ENCODE results near the gene PEX16.
A peak's percentile ranks its signal among the peaks of the same experiment; 100 is the strongest.

PEX16 gene

GRCh38 chr11:45917623-45918330 lies at the start of gene PEX16:
Gene PEX16 (minus strand): TSS chr11:45917877. CDS start chr11:45917811, 66 bp downstream.
- peak; percentile 83 to 94 for DNase-seq (ENCODE audit: low read depth in 2 of 2)

DNA sequence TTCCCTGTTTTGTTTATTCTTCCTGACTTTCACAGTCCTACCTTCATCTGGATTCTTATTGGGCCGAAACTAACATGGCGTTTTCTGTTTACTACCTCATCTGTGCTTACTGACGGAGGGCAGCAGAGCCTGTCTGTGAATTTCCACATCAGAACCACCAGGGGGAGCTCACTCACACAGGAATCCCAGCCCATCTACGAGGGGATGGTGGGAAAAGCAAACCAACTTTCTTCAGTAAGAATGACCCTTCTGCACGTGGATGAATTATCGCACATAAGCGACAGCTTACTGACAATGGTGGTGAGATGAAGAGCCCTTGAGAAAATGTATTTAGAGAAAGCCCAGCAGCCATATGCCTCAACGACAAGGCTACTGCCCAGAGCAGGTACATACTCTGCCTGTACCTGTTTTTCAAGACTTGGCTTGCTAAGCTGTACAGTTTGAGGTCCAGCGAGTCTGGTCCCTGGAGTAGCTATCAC lies 47.3 kb upstream of the PEX16 start:
- peak; percentile 19 to 20 for DNase-seq (ENCODE audit: low read depth in 2 of 2)

DNA sequence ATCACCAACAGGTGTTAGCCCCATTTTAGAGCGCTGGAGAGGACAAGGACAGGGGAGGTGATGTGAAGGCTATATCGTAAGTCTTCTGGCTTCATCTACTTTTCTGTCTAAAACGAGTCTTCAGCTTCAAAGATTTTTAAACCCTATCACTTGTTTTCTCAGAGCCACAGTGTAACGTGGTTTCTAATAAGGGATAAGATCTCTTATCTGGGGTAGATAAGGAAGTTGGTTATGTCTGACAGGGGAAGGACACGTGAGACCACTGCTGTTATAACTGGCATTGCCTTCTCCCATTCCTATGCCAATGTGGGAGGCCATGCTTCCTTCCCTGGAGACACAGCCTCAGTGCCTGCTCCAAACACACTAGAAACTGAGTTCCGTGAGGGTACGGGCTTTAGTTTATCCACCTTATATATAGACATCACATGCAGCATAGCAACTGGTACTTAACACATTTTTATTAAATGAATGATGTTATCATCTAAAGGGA lies 44.1 kb upstream of the PEX16 start:
- DNase-seq (ENCODE audit: low read depth in 2 of 2) = no peak

DNA sequence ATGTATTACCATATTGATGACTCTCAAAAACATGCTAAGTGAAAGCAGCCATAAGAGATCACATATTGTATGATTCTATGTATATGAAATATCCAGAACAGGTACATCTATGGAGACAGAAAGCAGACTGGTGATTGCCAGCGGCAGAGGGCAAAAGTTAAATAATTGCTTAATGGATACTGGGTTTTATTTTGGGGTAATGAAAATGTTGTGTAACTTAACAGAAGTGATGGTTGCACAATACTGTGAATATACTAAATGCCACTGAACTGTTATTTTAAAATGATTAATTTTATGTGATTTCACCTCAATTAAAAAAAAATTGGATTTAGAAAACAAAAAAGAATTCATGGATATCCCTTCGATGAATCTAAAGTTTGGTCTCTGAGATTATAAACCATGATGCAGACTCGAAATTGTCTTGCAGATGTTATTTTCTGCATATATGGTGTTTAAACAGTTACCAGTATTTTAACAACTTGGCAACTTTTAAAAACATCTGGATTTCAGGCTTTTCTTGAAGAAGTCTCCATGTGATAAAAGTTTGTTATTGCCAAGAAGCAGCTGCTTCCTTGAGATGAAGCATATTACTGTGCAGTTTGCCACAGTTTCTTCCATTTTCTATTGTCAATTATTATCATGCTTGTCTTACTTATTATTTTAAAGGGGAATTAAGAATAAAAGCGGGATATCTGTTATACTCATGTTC lies 42.9 kb upstream of the PEX16 start:
- DNase-seq (ENCODE audit: low read depth in 2 of 2) = no peak

DNA sequence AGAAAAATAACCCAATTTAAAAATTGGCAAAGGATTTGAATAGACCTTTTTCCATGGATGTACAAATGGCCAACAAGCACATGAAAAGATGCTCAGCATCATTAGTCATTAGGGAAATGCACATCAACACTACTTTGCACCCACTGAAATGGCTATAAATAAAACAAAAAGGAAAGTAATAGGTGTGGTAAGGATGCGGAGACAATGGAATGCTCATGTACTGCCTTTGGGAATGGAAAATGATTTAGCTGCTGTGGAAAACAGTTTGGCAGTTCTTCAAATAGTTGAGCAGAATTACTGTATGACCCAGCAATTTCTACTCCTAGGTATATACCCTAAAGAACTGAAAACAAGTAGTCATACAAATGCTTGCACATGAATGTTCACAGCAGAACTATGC lies 42.2 kb upstream of the PEX16 start:
- no peak for DNase-seq (ENCODE audit: low read depth in 2 of 2)

GRCh38 chr11:45949992-45950407 lies 32.3 kb upstream of the PEX16 start:
- no peak for DNase-seq (ENCODE audit: low read depth in 2 of 2)

DNA sequence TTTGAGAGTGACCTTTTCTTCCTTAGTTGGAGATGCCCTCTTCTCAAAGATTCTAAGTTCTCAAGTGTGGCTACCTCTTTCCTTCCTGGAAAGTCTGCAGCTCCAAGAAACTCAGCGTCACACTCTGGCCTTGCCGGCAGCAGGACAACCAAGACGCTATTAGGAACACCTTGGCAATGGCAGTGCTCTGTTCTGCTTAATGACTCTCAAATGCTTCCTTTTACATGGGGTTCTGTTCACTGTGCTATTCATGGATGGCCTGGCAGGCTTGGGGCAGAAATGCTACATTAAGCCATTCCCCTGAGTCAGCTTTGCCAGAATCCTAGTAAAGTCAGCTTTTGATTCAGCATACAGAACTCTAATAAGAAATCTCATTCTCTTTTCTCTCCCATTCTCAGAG lies 30.7 kb upstream of the PEX16 start:
- DNase-seq (ENCODE audit: low read depth in 2 of 2) = no peak

- no peak for DNase-seq (ENCODE audit: low read depth in 2 of 2)
Observed at GRCh38 chr11:45947885-45948284, 30.2 kb upstream of the PEX16 start.

DNA sequence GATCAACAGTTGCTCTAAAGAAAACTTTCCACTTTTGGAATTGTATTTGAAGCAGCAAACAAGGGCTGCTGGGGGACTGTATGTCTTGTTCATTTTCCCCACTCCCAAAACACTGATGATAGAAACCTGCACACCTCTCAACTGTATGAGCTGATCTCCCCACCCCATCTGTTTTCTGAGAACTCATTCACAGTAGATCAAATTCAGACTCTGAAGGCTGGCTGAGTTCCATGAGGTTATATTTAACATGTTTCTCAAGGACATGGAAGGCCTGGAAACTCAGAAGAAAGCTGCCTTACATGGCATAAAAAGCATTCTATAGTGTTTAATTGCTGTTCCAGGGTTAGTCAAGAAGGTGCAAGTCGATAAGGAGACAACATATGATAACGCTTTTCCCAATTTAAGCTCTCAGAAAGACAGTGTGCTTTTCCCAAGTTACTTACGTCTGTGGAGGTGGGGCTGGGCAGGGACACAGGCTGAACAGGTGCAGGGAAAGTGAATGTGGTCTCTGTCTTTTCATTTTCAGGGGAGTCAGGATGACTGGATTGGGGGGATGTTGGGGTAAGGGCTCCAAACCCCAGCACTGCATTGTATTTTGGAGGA lies 27.8 kb upstream of the PEX16 start:
- no peak for DNase-seq (ENCODE audit: low read depth in 2 of 2)

DNA sequence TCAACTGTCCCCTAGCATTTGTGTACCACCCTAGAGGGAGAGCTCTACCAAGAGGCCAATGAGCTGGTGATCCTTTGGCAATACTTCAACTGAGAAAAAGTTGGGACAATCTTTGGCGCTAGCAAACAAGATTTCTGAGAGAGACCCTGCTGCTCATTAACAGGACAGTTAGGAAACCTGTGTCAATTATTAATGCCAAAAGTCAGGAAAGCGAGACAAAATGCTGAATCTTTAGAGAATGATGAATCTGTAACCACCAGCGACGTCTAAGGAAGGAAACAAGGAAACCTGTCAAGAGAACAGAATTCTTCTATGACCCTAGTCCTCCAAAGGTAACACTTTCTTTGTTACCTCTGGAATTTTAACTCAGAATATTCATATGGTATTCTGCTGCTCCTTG lies 24.7 kb upstream of the PEX16 start:
- DNase-seq (ENCODE audit: low read depth in 2 of 2) = no peak

DNA sequence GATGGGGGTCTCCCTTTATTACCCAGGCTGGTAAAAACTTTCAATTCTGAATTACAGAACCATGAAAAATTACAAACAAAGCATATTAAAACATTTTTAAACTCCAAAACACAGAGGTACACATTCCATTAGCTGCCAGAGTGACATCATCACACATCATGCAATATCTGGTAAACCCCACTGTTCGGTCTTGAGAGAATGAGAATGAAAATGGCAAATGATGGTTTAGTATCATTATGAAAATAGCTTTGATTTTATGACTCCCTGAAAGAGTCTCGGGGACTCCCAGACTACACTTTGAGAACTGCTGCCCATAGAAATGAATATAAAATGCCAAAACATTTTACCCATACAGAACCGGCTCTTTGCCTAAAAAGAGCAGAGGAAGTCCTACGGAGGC lies 23.6 kb upstream of the PEX16 start:
- no peak for DNase-seq (ENCODE audit: low read depth in 2 of 2)

DNA sequence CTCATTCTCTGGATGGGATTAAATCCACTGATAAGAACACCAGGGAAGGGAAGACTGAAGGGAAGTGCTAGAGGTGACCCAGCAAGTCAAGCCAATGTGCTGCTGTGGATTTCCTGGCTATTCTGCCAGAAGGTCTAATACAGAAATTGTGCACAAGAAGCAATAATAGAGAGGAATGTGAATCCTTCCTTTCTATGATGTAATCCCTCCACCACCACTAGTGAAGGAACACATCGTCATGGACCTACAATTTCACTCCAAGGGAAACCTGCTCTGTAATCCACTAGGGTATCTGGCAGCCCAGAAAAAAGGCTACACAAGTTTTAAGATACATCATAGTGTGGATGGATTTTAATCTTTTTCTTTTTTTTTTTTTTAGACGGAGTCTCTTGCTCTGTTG lies 22.2 kb upstream of the PEX16 start:
- DNase-seq (ENCODE audit: low read depth in 2 of 2) = no peak

DNA sequence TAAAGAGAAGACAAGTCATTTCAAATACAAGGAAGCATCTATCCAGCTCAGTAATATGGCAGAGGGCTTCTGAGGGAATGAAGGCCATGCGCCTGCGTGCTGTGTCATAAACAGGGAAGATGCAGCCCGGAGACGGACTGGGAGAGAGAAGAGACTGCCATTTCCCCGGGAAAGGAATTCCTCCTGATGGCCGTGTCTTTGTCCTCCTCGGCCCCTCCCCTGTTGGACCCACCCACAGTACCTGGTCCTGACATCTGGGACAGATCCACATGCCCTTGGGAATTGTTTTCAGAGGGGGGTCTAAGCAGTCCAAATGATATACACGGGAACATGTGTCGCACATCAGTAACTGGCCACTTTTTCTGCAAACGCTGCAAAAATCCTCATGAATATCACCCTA lies 20.2 kb upstream of the PEX16 start:
- DNase-seq (ENCODE audit: low read depth in 2 of 2) = no peak

DNA sequence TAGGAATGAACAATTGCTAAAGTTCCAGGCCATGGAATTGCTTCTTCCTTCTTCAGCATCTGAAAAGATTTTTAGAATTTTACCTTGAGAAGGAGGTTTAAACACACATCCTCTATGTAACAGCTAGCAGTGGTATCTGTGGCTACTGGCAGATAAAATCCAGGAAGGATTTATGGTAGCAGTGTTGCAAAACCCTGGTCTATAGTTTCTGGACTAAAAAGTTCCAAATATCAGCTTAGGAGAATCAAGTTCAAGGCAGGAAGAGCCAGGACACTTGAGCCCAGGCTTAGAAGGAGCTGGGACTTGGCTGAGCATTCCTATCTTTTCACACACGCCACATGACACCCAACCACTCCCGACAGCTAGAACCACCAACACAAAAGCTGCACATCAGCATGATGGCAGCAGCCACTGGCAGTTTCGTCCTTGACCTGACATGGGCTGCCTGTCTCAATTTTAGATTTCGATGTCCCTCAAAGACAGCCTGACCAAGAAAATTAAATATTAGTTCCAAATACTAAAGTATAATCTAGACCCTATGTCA lies 18.9 kb upstream of the PEX16 start:
- DNase-seq (ENCODE audit: low read depth in 2 of 2) = no peak

DNA sequence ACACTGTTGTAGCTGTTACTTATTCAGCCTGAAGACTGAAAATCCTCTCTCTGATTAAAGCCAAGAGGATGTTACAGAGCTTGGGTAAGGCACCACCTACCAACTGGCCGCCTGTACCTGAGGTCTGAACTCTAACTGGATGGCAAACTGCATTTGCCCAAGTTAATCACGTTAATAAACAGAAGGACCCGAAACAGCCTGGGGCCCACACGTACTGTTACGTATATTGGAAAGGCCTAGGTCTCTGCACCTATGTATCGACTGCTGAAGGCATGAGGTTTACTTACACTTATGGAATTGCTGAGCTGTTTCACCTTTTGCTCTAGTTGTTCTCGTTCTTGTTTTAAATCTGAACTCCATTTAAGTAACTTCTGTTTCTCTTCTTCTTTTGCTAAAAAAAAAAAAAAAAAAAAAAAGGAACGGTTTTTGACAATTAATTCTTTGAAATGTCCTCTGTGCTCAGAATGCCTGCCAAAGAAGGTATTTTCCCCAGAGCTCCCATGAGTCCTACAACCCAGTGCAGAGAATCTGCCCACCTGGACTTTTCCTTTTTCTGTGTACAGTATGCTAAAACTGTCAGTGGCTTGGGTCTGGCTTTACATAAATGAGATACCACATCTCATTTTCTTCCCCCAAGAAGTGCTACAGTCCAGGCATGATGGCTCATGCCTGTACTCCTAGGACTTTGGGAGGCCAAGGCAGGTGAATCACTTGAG lies 17.8 kb upstream of the PEX16 start:
- no peak for DNase-seq (ENCODE audit: low read depth in 2 of 2)

GRCh38 chr11:45934580-45935318 lies 17.1 kb upstream of the PEX16 start:
- no peak for DNase-seq (ENCODE audit: low read depth in 2 of 2)

GRCh38 chr11:45933846-45934579 lies 16.3 kb upstream of the PEX16 start:
- no peak for DNase-seq (ENCODE audit: low read depth in 2 of 2)

DNA sequence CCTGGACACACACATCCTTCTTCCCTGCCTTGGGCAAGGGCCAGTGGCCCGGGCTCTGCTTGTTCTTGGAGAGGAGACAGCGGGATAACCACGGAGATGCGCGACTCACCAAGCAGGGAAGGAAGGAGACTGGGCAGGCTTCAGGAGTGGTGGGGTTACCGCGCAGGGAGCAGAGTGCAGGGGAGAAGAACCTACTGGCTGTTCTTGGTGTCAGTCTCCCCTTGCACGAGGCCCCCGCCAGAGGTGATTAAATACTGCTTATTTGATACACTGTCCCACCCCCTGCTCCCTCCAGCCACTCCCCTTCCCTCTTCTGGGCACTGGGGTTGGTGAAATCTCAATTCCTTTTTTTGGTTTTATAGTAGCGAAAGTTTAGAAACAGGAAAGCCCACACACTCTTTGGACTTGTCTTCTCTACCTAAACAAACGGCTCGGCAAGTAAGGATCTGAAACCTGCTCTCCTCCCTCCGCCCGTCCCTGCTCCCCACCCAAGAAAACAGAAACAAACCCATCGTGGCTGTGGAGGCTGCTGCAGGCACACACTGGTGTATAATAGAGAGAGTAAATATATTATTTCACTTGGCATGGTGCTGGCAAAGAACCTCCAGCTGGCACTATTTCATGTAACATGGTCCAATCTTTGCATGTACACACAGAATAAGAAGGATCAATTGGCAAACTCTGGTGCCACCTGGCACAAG lies 15.6 kb upstream of the PEX16 start:
- no peak for DNase-seq (ENCODE audit: low read depth in 2 of 2)

- no peak for DNase-seq (ENCODE audit: low read depth in 2 of 2)
Observed at GRCh38 chr11:45932217-45932616, 14.5 kb upstream of the PEX16 start.

DNA sequence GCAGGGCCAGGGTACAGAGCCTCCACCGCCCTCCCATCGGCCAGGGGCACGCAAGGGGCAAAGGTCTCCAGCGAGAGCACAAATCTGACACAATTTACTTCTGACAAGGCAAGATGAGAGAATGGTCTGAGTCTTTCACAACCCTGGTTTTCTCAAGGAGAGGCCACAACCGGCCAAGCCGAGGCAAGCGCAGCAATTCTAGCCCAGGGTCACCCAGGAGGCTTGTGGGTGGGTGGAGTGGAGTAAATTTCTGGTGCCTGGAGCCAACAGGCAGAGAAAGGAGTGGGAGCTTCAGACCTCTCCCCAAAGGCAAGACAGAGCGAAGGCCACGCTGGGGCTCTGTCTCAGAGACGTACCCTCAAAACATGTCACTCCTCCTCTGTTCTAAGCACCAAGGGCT lies 14.1 kb upstream of the PEX16 start:
- no peak for DNase-seq (ENCODE audit: low read depth in 2 of 2)

Measured in stimulated activated CD4-positive, alpha-beta T cell treated with anti-CD3 and anti-CD28 coated beads, Interleukin-4, amount 100 ng/mL, for 48 hours (primary cell).